GM23338 (cell line): Measurements from ENCODE around the gene LAPTM5. TPM values are rescaled to one million over a fixed set of nuclear protein-coding genes. Genes with fewer than 3 reads are reported as not detected.

ENCODE experiments used
- ATAC-seq: fragments of 200-7000 bp; cut with Tn5 transposase; 3 replicates; pipeline ENCODE4 v1.9.1; 2020
- DNase-seq: peaks from one replicate; pipeline ENCODE4 v3.0.0-alpha.2; 2015; ENCODE audit warnings: low spot score
- H2AFZ ChIP-seq: fragments of 200-600 bp; sonication (generic); 2 replicates; pipeline ENCODE4 v1.8.0; 2016; ENCODE audit warnings: antibody characterized with exemption, mild to moderate bottlenecking, moderate library complexity
- H3F3A ChIP-seq: fragments of 200-600 bp; sonication (generic); replicated peaks from 2 replicates; pipeline ENCODE4 v1.8.0; 2017; ENCODE audit warnings: antibody characterized with exemption, mixed run types, low read depth
- H3K27ac ChIP-seq: fragments of 200-600 bp; sonication (generic); 2 replicates; pipeline ENCODE4 v1.6.1; 2016; ENCODE audit warnings: low read depth
- H3K27me3 ChIP-seq: fragments of 200-600 bp; sonication (generic); 2 replicates; pipeline ENCODE4 v1.8.0; 2016; ENCODE audit warnings: mild to moderate bottlenecking, mixed run types, moderate library complexity; ENCODE audit not compliant: insufficient read depth
- H3K36me3 ChIP-seq: fragments of 200-600 bp; sonication (generic); 2 replicates; pipeline ENCODE4 v1.8.0; 2016; ENCODE audit warnings: mild to moderate bottlenecking; ENCODE audit not compliant: insufficient read depth
- H3K4me1 ChIP-seq: fragments of 200-600 bp; sonication (generic); 2 replicates; pipeline ENCODE4 v1.8.0; 2016; ENCODE audit warnings: mild to moderate bottlenecking, moderate library complexity; ENCODE audit not compliant: insufficient read depth
- H3K4me2 ChIP-seq: fragments of 200-600 bp; sonication (generic); 2 replicates; pipeline ENCODE4 v1.7.1; 2017; ENCODE audit warnings: mixed run types
- H3K4me3 ChIP-seq: fragments of 200-600 bp; sonication (generic); 2 replicates; pipeline ENCODE4 v1.6.1; 2016; ENCODE audit warnings: mixed run types
- H3K79me2 ChIP-seq: fragments of 200-600 bp; sonication (generic); replicated peaks from 2 replicates; pipeline ENCODE4 v1.8.0; 2017; ENCODE audit warnings: mild to moderate bottlenecking; ENCODE audit not compliant: insufficient read depth
- H3K9me2 ChIP-seq: fragments of 200-600 bp; sonication (generic); 2 replicates; pipeline ENCODE4 v1.8.0; 2017; ENCODE audit not compliant: insufficient read depth
- H4K20me1 ChIP-seq: fragments of 200-600 bp; sonication (generic); replicated peaks from 2 replicates; pipeline ENCODE4 v1.8.0; 2017; ENCODE audit warnings: mild to moderate bottlenecking; ENCODE audit not compliant: insufficient read depth
- H3K27ac Mint-ChIP-seq: 2 replicates; pipeline ENCODE4 v1.8.0; 2020; ENCODE audit warnings: inconsistent platforms, mild to moderate bottlenecking, moderate library complexity, mixed read lengths
- H3K27me3 Mint-ChIP-seq: 3 replicates; pipeline ENCODE4 v1.8.0; 2022; ENCODE audit warnings: low read depth, mild to moderate bottlenecking, moderate library complexity, mixed read lengths, inconsistent platforms; ENCODE audit not compliant: insufficient read depth, poor library complexity
- H3K36me3 Mint-ChIP-seq: 3 replicates; pipeline ENCODE4 v1.8.0; 2021; ENCODE audit warnings: low read depth, mild to moderate bottlenecking, inconsistent platforms, moderate library complexity, mixed read lengths
- H3K4me1 Mint-ChIP-seq: 3 replicates; pipeline ENCODE4 v1.8.0; 2020; ENCODE audit warnings: mild to moderate bottlenecking, inconsistent platforms, mixed read lengths
- H3K4me3 Mint-ChIP-seq: 3 replicates; pipeline ENCODE4 v1.8.0; 2021; ENCODE audit warnings: moderate library complexity, mild to moderate bottlenecking, inconsistent platforms, mixed read lengths
- H3K9me3 Mint-ChIP-seq: 3 replicates; pipeline ENCODE4 v1.8.0; 2020; ENCODE audit warnings: moderate library complexity, mild to moderate bottlenecking, inconsistent platforms, mixed read lengths
- CREB1 ChIP-seq: fragments of 250-450 bp; sonication (Bioruptor Pico); IDR thresholded peaks from 2 replicates; pipeline ENCODE4 v1.5.0; 2020; ENCODE audit warnings: low read depth, mild to moderate bottlenecking, moderate library complexity
- CTCF ChIP-seq, 2 experiments: fragments of 200-600 bp in 1 of 2; sonication (generic) in 1 of 2; conservative IDR thresholded peaks; 2 replicates each; pipeline versions ENCODE4 v1.5.1 to v1.6.1; 2016 to 2017; ENCODE audit warnings: antibody characterized with exemption in 2 of 2, low read depth in 2 of 2, mild to moderate bottlenecking in 2 of 2, moderate library complexity in 1 of 2
- ETS1 ChIP-seq: IDR thresholded peaks from 2 replicates; pipeline ENCODE4 v1.6.1; 2016; ENCODE audit warnings: antibody characterized with exemption
- EZH2phosphoT487 ChIP-seq: fragments of 200-600 bp; sonication (generic); IDR thresholded peaks from one replicate; pipeline ENCODE4 v1.8.1; 2018; ENCODE audit warnings: antibody characterized with exemption; ENCODE audit not compliant: unreplicated experiment
- POLR2AphosphoS5 ChIP-seq: IDR thresholded peaks from 2 replicates; pipeline ENCODE4 v1.6.1; 2016; ENCODE audit warnings: antibody characterized with exemption, low read depth
- ZNF462 ChIP-seq: fragments of 250-450 bp; sonication (Bioruptor Pico); IDR thresholded peaks from 2 replicates; pipeline ENCODE4 v1.5.0; 2020; ENCODE audit warnings: mild to moderate bottlenecking, moderate library complexity
- polyA plus RNA-seq: library from polyadenylated mRNA; unstranded; fragments of >200 nt; fragmentation: Nextera tagmentation; extraction: Ambion mirVana; gene quantifications from 2 replicates; pipeline ENCODE4 v1.2.1, GENCODE V29; 2016
- total RNA-seq: library from RNA; depleted of rRNA; stranded (reverse); fragments of >200 nt; shearing (Covaris generic); gene quantifications from 2 replicates; pipeline ENCODE4 v1.2.3, GENCODE V29; 2014

Gene LAPTM5
- total and polyA plus RNA-seq, 2 experiments from 2014 or later: 0.21 TPM; not detected in 1

- Histone ChIP-seq H3F3A (no peaks in the 10 kb centered on the region), H3K79me2 (no peaks in the 10 kb centered on the region), H3K4me3 (no peak overlapping the region), H3K9me2 (no peaks in the 10 kb centered on the region), H3K27ac (no peak overlapping the region), H3K4me2 (no peak overlapping the region), H4K20me1 (no peaks in the 10 kb centered on the region), H3K4me1 (no peaks in the 10 kb centered on the region), H2AFZ (no peak overlapping the region), H3K27me3 (no peaks in the 10 kb centered on the region), H3K36me3 (no peaks in the 10 kb centered on the region)
- Mint-ChIP-seq H3K36me3 (no peaks in the 10 kb centered on the region), H3K9me3 (no peaks in the 10 kb centered on the region), H3K27ac (no peak overlapping the region), H3K27me3 (peaks cover 10% of the 10 kb centered on the region), H3K4me3 (no peak overlapping the region), H3K4me1 (no peaks in the 10 kb centered on the region)
- TF ChIP-seq CREB1 (CRISPR knock-in tag) (no peak), POLR2AphosphoS5 (no peak), ZNF462 (CRISPR knock-in tag) (no peak)
- ATAC-seq: no peak
- DNase-seq: no peak
Measured at GRCh38 chr1:30793209-30793608, 35.6 kb upstream of the LAPTM5 start.

GRCh38 chr1:30791868-30792267 lies 34.3 kb upstream of the LAPTM5 start:
- Histone ChIP-seq H3K9me2 (no peaks in the 10 kb centered on the region), H3K4me3 (no peak overlapping the region), H4K20me1 (no peaks in the 10 kb centered on the region), H3K4me2 (no peak overlapping the region), H3K27me3 (no peaks in the 10 kb centered on the region), H3K79me2 (no peaks in the 10 kb centered on the region), H3K36me3 (no peaks in the 10 kb centered on the region), H3K4me1 (no peaks in the 10 kb centered on the region), H3F3A (no peaks in the 10 kb centered on the region), H3K27ac (no peak overlapping the region), H2AFZ (no peak overlapping the region)
- Mint-ChIP-seq H3K4me1 (peaks cover 3% of the 10 kb centered on the region; the same call in 2 of the 3 replicates), H3K27ac (no peak overlapping the region), H3K4me3 (no peak overlapping the region), H3K27me3 (peaks cover 12% of the 10 kb centered on the region), H3K36me3 (no peaks in the 10 kb centered on the region), H3K9me3 (no peaks in the 10 kb centered on the region)
- DNase-seq (no peak), ATAC-seq (no peak)
- no peak for TF ChIP-seq EZH2phosphoT487
- TF ChIP-seq ETS1: no peak
- TF ChIP-seq CTCF (conservative IDR thresholded peaks at IDR 0.05; ENCODE audit: low read depth in 2 of 2): no peak
